Hepatocyte (in vitro differentiated cells): Measurements from ENCODE around the gene RHOBTB3. TPM values are rescaled to one million over a fixed set of nuclear protein-coding genes. Genes with fewer than 3 reads are reported as not detected.

Experiments
- DNase-seq: peaks from one replicate; pipeline ENCODE4 v3.0.0-alpha.2; 2016; ENCODE audit warnings: low spot score
- H2AFZ ChIP-seq: fragments of 200-600 bp; sonication (generic); 2 replicates; pipeline ENCODE4 v1.6.0; 2016; ENCODE audit warnings: antibody characterized with exemption, mild to moderate bottlenecking
- H3K27ac ChIP-seq: fragments of 200-600 bp; sonication (generic); 2 replicates; pipeline ENCODE4 v1.5.1; 2016; ENCODE audit warnings: mild to moderate bottlenecking
- H3K27me3 ChIP-seq: fragments of 200-600 bp; sonication (generic); 2 replicates; pipeline ENCODE4 v1.6.1; 2016
- H3K36me3 ChIP-seq: fragments of 200-600 bp; sonication (generic); replicated peaks from 2 replicates; pipeline ENCODE4 v1.5.1; 2016; ENCODE audit warnings: low read depth; ENCODE audit not compliant: insufficient read depth
- H3K4me1 ChIP-seq: fragments of 200-600 bp; sonication (generic); 2 replicates; pipeline ENCODE4 v1.5.1; 2016; ENCODE audit warnings: mild to moderate bottlenecking, moderate library complexity; ENCODE audit not compliant: insufficient read depth
- H3K4me2 ChIP-seq: fragments of 200-600 bp; sonication (generic); 2 replicates; pipeline ENCODE4 v1.6.0; 2016
- H3K4me3 ChIP-seq: fragments of 200-600 bp; sonication (generic); 2 replicates; pipeline ENCODE4 v1.5.1; 2016; ENCODE audit warnings: mild to moderate bottlenecking
- H3K79me2 ChIP-seq: fragments of 200-600 bp; sonication (generic); 2 replicates; pipeline ENCODE4 v1.6.0; 2017; ENCODE audit warnings: mild to moderate bottlenecking
- H3K9me2 ChIP-seq: fragments of 200-600 bp; sonication (generic); replicated peaks from 2 replicates; pipeline ENCODE4 v1.6.0; 2017; ENCODE audit warnings: mild to moderate bottlenecking; ENCODE audit not compliant: insufficient read depth
- H3K9me3 ChIP-seq: fragments of 200-600 bp; sonication (generic); 2 replicates; pipeline ENCODE4 v1.5.1; 2016; ENCODE audit warnings: low read depth, mild to moderate bottlenecking
- H4K20me1 ChIP-seq: fragments of 200-600 bp; sonication (generic); 2 replicates; pipeline ENCODE4 v1.6.0; 2016; ENCODE audit warnings: mild to moderate bottlenecking; ENCODE audit not compliant: insufficient read depth, poor library complexity, severe bottlenecking
- EZH2 ChIP-seq: fragments of 200-600 bp; sonication (generic); IDR thresholded peaks from 2 replicates; pipeline ENCODE4 v1.6.1; 2016; ENCODE audit warnings: antibody characterized with exemption, mild to moderate bottlenecking, borderline replicate concordance
- EZH2phosphoT487 ChIP-seq: fragments of 200-600 bp; sonication (generic); IDR thresholded peaks from one replicate; pipeline ENCODE4 v1.6.1; 2018; ENCODE audit warnings: antibody characterized with exemption, mild to moderate bottlenecking, low read depth, moderate library complexity; ENCODE audit not compliant: unreplicated experiment, severe bottlenecking
- WGBS: methylation state at CpG from one replicate; pipeline ENCODE4 v1.1.6; 2016; ENCODE audit warnings: low lambda C conversion rate; ENCODE audit errors: missing lambda C conversion rate; 5-methylcytosine and 5-hydroxymethylcytosine counted together
- polyA plus RNA-seq: library from polyadenylated mRNA; unstranded; fragments of >200 nt; fragmentation: Nextera tagmentation; extraction: Ambion mirVana; gene quantifications from 2 replicates; pipeline ENCODE4 v1.2.1, GENCODE V29; 2016
- total RNA-seq: library from RNA; depleted of rRNA; stranded (reverse); fragments of >200 nt; gene quantifications from 2 replicates; pipeline ENCODE4 v1.2.3, GENCODE V29; 2014
- TF ChIP-seq, protein P1 (sequence below): fragments of 200-600 bp; sonication (generic); IDR thresholded peaks from 2 replicates; pipeline ENCODE4 v1.5.1; 2016; ENCODE audit warnings: antibody characterized with exemption, mild to moderate bottlenecking; ENCODE audit not compliant: poor library complexity

The RHOBTB3 gene
- total and polyA plus RNA-seq, 2 experiments from 2014 or later: 91.3 to 126 TPM

DNA sequence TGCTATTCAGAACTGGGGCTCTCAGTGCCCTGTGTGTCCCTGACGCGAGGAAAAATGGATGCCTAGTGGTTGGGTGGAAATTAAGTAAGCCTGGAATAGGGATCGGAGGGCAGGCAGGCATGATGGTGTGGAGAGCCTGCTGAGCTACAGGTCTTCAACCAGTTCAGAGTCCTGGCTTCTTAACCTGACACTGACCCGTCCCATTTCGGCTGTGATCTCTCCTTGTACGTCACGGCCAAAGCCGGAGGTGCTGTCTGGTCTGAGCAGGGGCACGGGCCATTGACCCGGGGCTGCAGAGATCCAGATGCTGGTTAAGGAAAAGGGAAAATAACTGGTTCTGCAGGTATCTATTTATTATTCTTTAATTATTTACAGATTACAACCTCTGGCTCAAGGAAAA, 27.9 kb downstream of the RHOBTB3 start:
- Histone ChIP-seq H3K79me2 (peaks cover 6% of the 10 kb centered on the region), H4K20me1 (no peaks in the 10 kb centered on the region), H3K36me3 (peaks cover 6% of the 10 kb centered on the region), H2AFZ (no peak overlapping the region), H3K4me1 (peaks cover 32% of the 10 kb centered on the region), H3K9me2 (no peaks in the 10 kb centered on the region), H3K9me3 (no peaks in the 10 kb centered on the region), H3K27ac (peak overlapping the region; percentile 77), H3K4me2 (peak overlapping the region; percentile 62), H3K4me3 (no peak overlapping the region), H3K27me3 (no peaks in the 10 kb centered on the region)
- 50% methylated on average over 10 of the region's 10 CpGs for WGBS
- peak; percentile 24 for DNase-seq
- TF ChIP-seq, protein P1, sequence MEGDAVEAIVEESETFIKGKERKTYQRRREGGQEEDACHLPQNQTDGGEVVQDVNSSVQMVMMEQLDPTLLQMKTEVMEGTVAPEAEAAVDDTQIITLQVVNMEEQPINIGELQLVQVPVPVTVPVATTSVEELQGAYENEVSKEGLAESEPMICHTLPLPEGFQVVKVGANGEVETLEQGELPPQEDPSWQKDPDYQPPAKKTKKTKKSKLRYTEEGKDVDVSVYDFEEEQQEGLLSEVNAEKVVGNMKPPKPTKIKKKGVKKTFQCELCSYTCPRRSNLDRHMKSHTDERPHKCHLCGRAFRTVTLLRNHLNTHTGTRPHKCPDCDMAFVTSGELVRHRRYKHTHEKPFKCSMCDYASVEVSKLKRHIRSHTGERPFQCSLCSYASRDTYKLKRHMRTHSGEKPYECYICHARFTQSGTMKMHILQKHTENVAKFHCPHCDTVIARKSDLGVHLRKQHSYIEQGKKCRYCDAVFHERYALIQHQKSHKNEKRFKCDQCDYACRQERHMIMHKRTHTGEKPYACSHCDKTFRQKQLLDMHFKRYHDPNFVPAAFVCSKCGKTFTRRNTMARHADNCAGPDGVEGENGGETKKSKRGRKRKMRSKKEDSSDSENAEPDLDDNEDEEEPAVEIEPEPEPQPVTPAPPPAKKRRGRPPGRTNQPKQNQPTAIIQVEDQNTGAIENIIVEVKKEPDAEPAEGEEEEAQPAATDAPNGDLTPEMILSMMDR: no peak
- TF ChIP-seq EZH2 (no peak), EZH2phosphoT487 (no peak)

DNA sequence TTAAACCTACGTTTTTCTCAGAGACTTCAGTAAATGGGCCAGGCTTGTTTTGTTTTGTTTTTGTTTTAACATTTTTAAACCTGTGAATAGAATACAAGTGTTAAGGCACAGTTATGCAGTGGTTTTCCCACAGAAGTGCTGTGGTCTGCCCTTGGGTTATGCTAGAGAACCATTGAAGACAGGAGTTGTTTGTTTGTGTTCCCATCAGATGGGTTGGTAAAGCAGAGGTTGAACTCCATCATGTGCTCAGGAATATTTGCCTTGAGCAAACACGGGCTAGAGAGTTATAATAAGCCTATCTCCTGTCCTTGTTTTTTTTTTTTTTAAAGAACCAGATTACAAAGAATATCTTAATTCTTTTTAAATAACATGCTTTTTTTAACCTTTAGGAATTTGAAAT, 28.5 kb downstream of the RHOBTB3 start:
- H3K27ac ChIP-seq: peak overlapping the region; percentile 77
- H3K79me2 ChIP-seq: peaks cover 6% of the 10 kb centered on the region
- H3K9me3 ChIP-seq: no peaks in the 10 kb centered on the region
- H3K4me1 ChIP-seq: peaks cover 32% of the 10 kb centered on the region
- no peak overlapping the region for H2AFZ ChIP-seq
- H3K9me2 ChIP-seq: no peaks in the 10 kb centered on the region
- TF ChIP-seq EZH2: no peak
- no peak for TF ChIP-seq EZH2phosphoT487
- TF ChIP-seq, protein P1: no peak
- H4K20me1 ChIP-seq: no peaks in the 10 kb centered on the region
- H3K27me3 ChIP-seq: no peaks in the 10 kb centered on the region
- H3K4me3 ChIP-seq: no peak overlapping the region
- peak; percentile 44 for DNase-seq
- WGBS: 25% methylated on average over 2 of the region's 2 CpGs
- peaks cover 6% of the 10 kb centered on the region for H3K36me3 ChIP-seq
- peak overlapping the region; percentile 62 for H3K4me2 ChIP-seq

DNA sequence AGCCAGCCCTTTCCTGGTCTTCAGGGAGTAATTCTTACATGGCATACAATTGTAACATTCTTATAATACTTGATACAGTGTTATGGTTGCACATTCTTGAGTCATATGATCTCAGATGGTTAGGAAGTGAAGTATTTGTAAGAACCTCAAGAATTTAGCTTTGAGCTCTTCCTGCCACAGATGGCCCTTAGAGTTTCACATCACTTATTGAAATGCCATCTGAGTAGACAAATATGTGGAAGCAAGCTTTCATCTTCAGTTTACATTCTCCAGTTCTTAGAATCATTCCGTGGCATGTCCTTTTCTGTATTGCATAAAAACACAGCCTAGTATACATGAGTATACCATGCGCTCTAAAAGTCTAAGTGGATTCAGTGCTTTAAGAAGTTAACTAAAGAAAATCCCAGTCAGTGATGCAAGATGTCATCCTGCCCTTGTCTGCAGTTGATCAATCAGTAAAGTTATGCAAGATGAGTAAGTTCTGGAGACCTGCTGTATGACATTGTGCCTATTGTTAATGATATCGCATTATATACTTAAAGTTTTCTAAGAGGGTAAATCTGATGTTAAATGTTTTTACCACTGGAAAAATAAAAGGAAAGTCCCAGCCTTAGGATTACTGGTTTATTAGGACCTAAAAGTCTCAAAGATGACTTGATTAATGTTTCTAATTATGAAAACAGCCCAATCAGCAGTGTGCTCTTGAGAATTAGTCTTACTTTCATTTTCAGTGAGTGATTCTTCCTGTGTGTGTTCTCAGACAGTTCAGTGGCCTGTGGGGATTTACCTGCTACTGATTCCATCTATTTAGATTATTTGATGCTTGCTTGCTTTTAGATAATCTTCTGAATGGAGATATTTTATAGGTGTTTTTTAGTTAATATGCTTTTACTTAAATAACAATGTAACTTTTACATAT, 29.4 kb downstream of the RHOBTB3 start:
- no peaks in the 10 kb centered on the region for H3K9me2 ChIP-seq
- 46% methylated on average over 3 of the region's 3 CpGs for WGBS
- H3K4me1 ChIP-seq: peaks cover 32% of the 10 kb centered on the region
- peak; percentile 37 for DNase-seq
- peaks cover 6% of the 10 kb centered on the region for H3K36me3 ChIP-seq
- peak overlapping the region; percentile 77 for H3K27ac ChIP-seq
- H4K20me1 ChIP-seq: no peaks in the 10 kb centered on the region
- H2AFZ ChIP-seq: no peak overlapping the region
- H3K9me3 ChIP-seq: no peaks in the 10 kb centered on the region
- H3K79me2 ChIP-seq: peaks cover 6% of the 10 kb centered on the region
- no peaks in the 10 kb centered on the region for H3K27me3 ChIP-seq
- peak overlapping the region; percentile 62 for H3K4me2 ChIP-seq
- H3K4me3 ChIP-seq: no peak overlapping the region
- TF ChIP-seq, protein P1: no peak
- TF ChIP-seq EZH2 (no peak), EZH2phosphoT487 (no peak)
